ENCODE data around the gene SFT2D2.

- TF ChIP-seq CTCF (conservative IDR thresholded peaks at IDR 0.05; ENCODE audit: low read length), result no peak
- no peak for TF ChIP-seq EZH2phosphoT487 (IDR thresholded peaks at IDR 0.05; ENCODE audit: borderline replicate concordance)
These were observed 45.7 kb upstream of the SFT2D2 start for GRCh38 chr1:168180148-168180524.

Measured in Loucy (cell line).